GM12878 (cell line): ENCODE measurements around the gene SRRM3. TPM values are rescaled to one million over a fixed set of nuclear protein-coding genes. Genes with fewer than 3 reads are reported as not detected.
A peak's percentile ranks its signal among the peaks of the same experiment; 100 is the strongest.
"Not testable (repeated sequence)": the region's sequence is repeated elsewhere in the genome, so short reads cannot be mapped to it uniquely, and the experiment has no call there.

Experiments
- ATAC-seq: fragments of 200-7000 bp; cut with Tn5 transposase; 3 replicates; pipeline ENCODE4 v1.9.1; 2020; ENCODE audit warnings: mild to moderate bottlenecking, moderate library complexity
- BruUV-seq: library from RNA; stranded (reverse); fragments of 400-500 nt; replicated peaks from 2 replicates; lab custom pipeline; 2021; lab: Mats Ljungman, UMichigan
- CTCF ChIA-PET: fragments of 300-600 bp; sonication (Branson Sonifier 250); formaldehyde crosslinking; extraction: SDS; loops from one replicate; lab custom pipeline; 2021; ENCODE audit warnings: inconsistent platforms; lab: Yijun Ruan, JAX
- POLR2A ChIA-PET: fragments of 350-600 bp; formaldehyde crosslinking; extraction: SDS; loops from one replicate; lab custom pipeline; 2021; ENCODE audit warnings: inconsistent platforms; lab: Charles Lee
- RAD21 ChIA-PET: fragments of 300-600 bp; sonication (Branson Sonifier 250); formaldehyde crosslinking; loops from one replicate; lab custom pipeline; 2023; ENCODE audit warnings: antibody characterized with exemption; ENCODE audit not compliant: unreplicated experiment; lab: Charles Lee
- SMC1A ChIA-PET: fragments of 300-600 bp; sonication (Branson Sonifier 250); formaldehyde crosslinking; loops from one replicate; lab custom pipeline; 2023; ENCODE audit not compliant: unreplicated experiment, uncharacterized antibody; lab: Charles Lee
- DNase-seq: peaks from one replicate; pipeline ENCODE4 v3.0.0-alpha.2; 2011; ENCODE audit warnings: low read depth, low spot score
- FAIRE-seq: peaks from 3 replicates; lab custom pipeline; 2011; peaks lifted over from hg19 to GRCh38; lab: Jason Lieb, UNC
- H2AFZ ChIP-seq: 2 replicates; pipeline ENCODE4 v1.6.0; 2011; ENCODE audit warnings: low read depth, low read length, control low read depth; ENCODE audit not compliant: control insufficient read depth
- H3K27ac ChIP-seq: 2 replicates; pipeline ENCODE4 v1.5.1; 2011; ENCODE audit warnings: control low read depth; ENCODE audit not compliant: control insufficient read depth, insufficient read depth
- H3K27me3 ChIP-seq, 2 experiments: replicated peaks in 1 of 2; 2 replicates each; pipeline versions ENCODE4 v1.6.0 to v1.6.1; 2011; ENCODE audit warnings: low read length in 1 of 2; ENCODE audit not compliant: control insufficient read depth in 2 of 2, insufficient read depth in 2 of 2
- H3K36me3 ChIP-seq, 2 experiments: 2 replicates each; pipeline ENCODE4 v1.5.1; 2011; ENCODE audit warnings: low read length in 1 of 2; ENCODE audit not compliant: control insufficient read depth in 2 of 2, insufficient read depth in 2 of 2
- H3K4me1 ChIP-seq: 2 replicates; pipeline ENCODE4 v1.6.1; 2011; ENCODE audit warnings: mild to moderate bottlenecking, low read length, moderate library complexity, mixed read lengths; ENCODE audit not compliant: control insufficient read depth, insufficient read depth
- H3K4me2 ChIP-seq: 2 replicates; pipeline ENCODE4 v1.6.0; 2011; ENCODE audit warnings: control low read depth; ENCODE audit not compliant: control insufficient read depth, insufficient read depth
- H3K4me3 ChIP-seq: fragments of 200-600 bp; sonication (generic); 2 replicates; pipeline ENCODE4 v1.5.1; 2016
- H3K79me2 ChIP-seq: 2 replicates; pipeline ENCODE4 v1.6.0; 2011; ENCODE audit warnings: low read length; ENCODE audit not compliant: control insufficient read depth, insufficient read depth
- H3K9ac ChIP-seq: 2 replicates; pipeline ENCODE4 v1.8.0; 2011; ENCODE audit warnings: low read length, control low read depth, mixed read lengths; ENCODE audit not compliant: control insufficient read depth, insufficient read depth
- H3K9me3 ChIP-seq: replicated peaks from 3 replicates; pipeline ENCODE4 v1.5.1; 2011; ENCODE audit warnings: mild to moderate bottlenecking, low read length; ENCODE audit not compliant: control insufficient read depth, insufficient read depth
- H4K20me1 ChIP-seq: 2 replicates; pipeline ENCODE4 v1.6.0; 2011; ENCODE audit not compliant: control insufficient read depth, insufficient read depth
- ESRRA ChIP-seq: IDR thresholded peaks from 2 replicates; pipeline ENCODE4 v1.6.1; 2012; ENCODE audit warnings: mild to moderate bottlenecking, low read length, improper control_type of control experiment
- PAX8 ChIP-seq: fragments of 450-650 bp; IDR thresholded peaks from 2 replicates; pipeline ENCODE4 v1.6.1; 2017; ENCODE audit warnings: mild to moderate bottlenecking, moderate library complexity
- RAD51 ChIP-seq: fragments of 450-650 bp; IDR thresholded peaks from 2 replicates; pipeline ENCODE4 v1.6.1; 2016; ENCODE audit warnings: moderate library complexity, mild to moderate bottlenecking, inconsistent platforms
- SMAD5 ChIP-seq: IDR thresholded peaks from 2 replicates; pipeline ENCODE4 v1.6.1; 2016; ENCODE audit warnings: antibody characterized with exemption, low read depth
- SPI1 ChIP-seq: IDR thresholded peaks from 2 replicates; pipeline ENCODE4 v1.6.1; 2011; ENCODE audit warnings: low read depth, mild to moderate bottlenecking, low read length, moderate library complexity, borderline replicate concordance; ENCODE audit not compliant: insufficient read depth
- TCF3 ChIP-seq: IDR thresholded peaks from 2 replicates; pipeline ENCODE4 v1.6.1; 2012; ENCODE audit warnings: low read depth, mild to moderate bottlenecking, low read length, borderline replicate concordance; ENCODE audit not compliant: insufficient read depth
- ZNF592 ChIP-seq: fragments of 450-650 bp; IDR thresholded peaks from 2 replicates; pipeline ENCODE4 v1.6.1; 2017; ENCODE audit warnings: mild to moderate bottlenecking, moderate library complexity
- WGBS: methylation state at CpG from one replicate; pipeline ENCODE4 v1.1.6; 2016; ENCODE audit warnings: low lambda C conversion rate; ENCODE audit not compliant: insufficient replicate concordance, insufficient coverage; ENCODE audit errors: missing lambda C conversion rate; 5-methylcytosine and 5-hydroxymethylcytosine counted together
- in situ Hi-C: fragments of 300-500 bp; cut with MboI; formaldehyde crosslinking; loops from 9 replicates; pipeline ENCODE4 v1.14.3; 2018; ENCODE audit warnings: mixed read lengths
- intact Hi-C: fragments of 100-400 bp; cut with micrococcal nuclease; formaldehyde crosslinking; loops from one replicate; pipeline ENCODE4 v1.14.2; 2022; ENCODE audit not compliant: unreplicated experiment
- polyA plus RNA-seq, 11 experiments: library from polyadenylated mRNA; depleted of rRNA in 4 of 11; unstranded in 6 of 11; stranded (reverse) in 5 of 11; fragments of >200 nt; fragmentation: Nextera tagmentation in 4 of 11; fragmentation: Illumina TruSeq in 1 of 11; extraction: Ambion mirVana in 4 of 11; extraction: Trizol in 1 of 11; gene quantifications; 1 replicate in 1 of 11; 2 replicates in 10 of 11; pipeline versions ENCODE4 v1.2.1 to v1.2.3, GENCODE V29; 2011 to 2016; ENCODE audit warnings: inconsistent platforms in 2 of 11, missing spikeins in 2 of 11, low read depth in 1 of 11
- total RNA-seq, 4 experiments: library from RNA; depleted of rRNA in 3 of 4; stranded (reverse); fragments of >200 nt in 3 of 4; fragmentation: Illumina TruSeq in 1 of 4; extraction: Trizol in 1 of 4; gene quantifications; 2 replicates each; pipeline versions ENCODE4 v1.2.1 to v1.2.3, GENCODE V29; 2013 to 2021
- TF ChIP-seq, protein P1 (sequence below): IDR thresholded peaks from 2 replicates; pipeline ENCODE4 v1.6.1; 2012; ENCODE audit warnings: mild to moderate bottlenecking, low read depth, low read length

SRRM3 gene
- total and polyA plus RNA-seq, 10 of the 15 experiments (the other 5 are each of a cell fraction or from before 2014, with no cell fraction given) = 0.03 to 0.15 (median 0.05) TPM; not detected in 6

DNA sequence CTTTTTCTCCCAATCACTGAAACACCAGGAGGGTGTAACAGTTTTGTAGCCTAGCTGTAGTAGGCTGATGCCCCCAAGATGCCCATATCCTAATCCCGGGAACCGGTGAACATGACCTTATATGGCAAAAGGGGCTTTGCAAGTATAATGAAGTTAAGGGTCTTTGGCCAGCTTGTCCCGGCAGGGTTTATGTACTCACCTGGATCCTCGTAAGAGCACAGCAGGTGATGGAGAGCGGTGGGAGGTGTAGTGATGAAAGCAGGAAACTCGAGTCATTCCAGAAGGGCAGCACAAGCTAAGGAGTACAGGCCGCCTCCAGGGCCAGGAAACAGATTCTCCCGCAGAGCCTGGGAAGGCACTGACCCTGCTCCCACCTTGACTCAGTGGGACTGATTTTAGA, 37.9 kb upstream of the SRRM3 start:
- H3K4me1 ChIP-seq, H2AFZ ChIP-seq, in situ Hi-C loops, H3K36me3 ChIP-seq, intact Hi-C loops, FAIRE-seq, RAD21 ChIA-PET, BruUV-seq, H4K20me1 ChIP-seq, H3K4me3 ChIP-seq, H3K27me3 ChIP-seq, H3K9ac ChIP-seq, SMC1A ChIA-PET, POLR2A ChIA-PET, H3K27ac ChIP-seq, H3K4me2 ChIP-seq, DNase-seq, ATAC-seq, H3K9me3 ChIP-seq, H3K79me2 ChIP-seq: not testable (repeated sequence)
- WGBS = 48% methylated on average over 8 of the region's 8 CpGs
- CTCF ChIA-PET = interaction anchor here (1.2 kb wide), 1 partner anchor 14 kb away, joined by 3 read pairs; no protein-coding TSS in a partner anchor

GRCh38 chr7:76165106-76165972, 36.4 kb upstream of the SRRM3 start:
- Histone ChIP-seq H3K9me3 (no peaks in the 10 kb centered on the region), H2AFZ (no peak overlapping the region), H4K20me1 (no peaks in the 10 kb centered on the region), H3K4me3 (no peak overlapping the region), H3K27me3 (no peaks in the 10 kb centered on the region), H3K4me1 (no peaks in the 10 kb centered on the region), H3K4me2 (peak overlapping the region; percentile 66; the same call in 1 of the 2 replicates), H3K27ac (no peak overlapping the region), H3K9ac (no peak overlapping the region), H3K36me3 (no peaks in the 10 kb centered on the region), H3K79me2 (no peaks in the 10 kb centered on the region)
- BruUV-seq = no TSS peak
- SMC1A ChIA-PET = no interaction called here
- FAIRE-seq (no peak), ATAC-seq (no peak), DNase-seq (no peak)
- in situ Hi-C loops = no loop called here
- CTCF ChIA-PET = interaction anchor here (1.0 kb wide), 1 partner anchor 35 kb away, joined by 3 read pairs; no protein-coding TSS in a partner anchor
- WGBS = 83% methylated on average over 18 of the region's 19 CpGs
- RAD21 ChIA-PET = no interaction called here
- intact Hi-C loops = no loop called here
- POLR2A ChIA-PET = no interaction called here
- TF ChIP-seq TCF3 (no peak), SPI1 (no peak), PAX8 (no peak), ESRRA (no peak), ZNF592 (no peak), RAD51 (no peak), SMAD5 (no peak)
- TF ChIP-seq, protein P1, sequence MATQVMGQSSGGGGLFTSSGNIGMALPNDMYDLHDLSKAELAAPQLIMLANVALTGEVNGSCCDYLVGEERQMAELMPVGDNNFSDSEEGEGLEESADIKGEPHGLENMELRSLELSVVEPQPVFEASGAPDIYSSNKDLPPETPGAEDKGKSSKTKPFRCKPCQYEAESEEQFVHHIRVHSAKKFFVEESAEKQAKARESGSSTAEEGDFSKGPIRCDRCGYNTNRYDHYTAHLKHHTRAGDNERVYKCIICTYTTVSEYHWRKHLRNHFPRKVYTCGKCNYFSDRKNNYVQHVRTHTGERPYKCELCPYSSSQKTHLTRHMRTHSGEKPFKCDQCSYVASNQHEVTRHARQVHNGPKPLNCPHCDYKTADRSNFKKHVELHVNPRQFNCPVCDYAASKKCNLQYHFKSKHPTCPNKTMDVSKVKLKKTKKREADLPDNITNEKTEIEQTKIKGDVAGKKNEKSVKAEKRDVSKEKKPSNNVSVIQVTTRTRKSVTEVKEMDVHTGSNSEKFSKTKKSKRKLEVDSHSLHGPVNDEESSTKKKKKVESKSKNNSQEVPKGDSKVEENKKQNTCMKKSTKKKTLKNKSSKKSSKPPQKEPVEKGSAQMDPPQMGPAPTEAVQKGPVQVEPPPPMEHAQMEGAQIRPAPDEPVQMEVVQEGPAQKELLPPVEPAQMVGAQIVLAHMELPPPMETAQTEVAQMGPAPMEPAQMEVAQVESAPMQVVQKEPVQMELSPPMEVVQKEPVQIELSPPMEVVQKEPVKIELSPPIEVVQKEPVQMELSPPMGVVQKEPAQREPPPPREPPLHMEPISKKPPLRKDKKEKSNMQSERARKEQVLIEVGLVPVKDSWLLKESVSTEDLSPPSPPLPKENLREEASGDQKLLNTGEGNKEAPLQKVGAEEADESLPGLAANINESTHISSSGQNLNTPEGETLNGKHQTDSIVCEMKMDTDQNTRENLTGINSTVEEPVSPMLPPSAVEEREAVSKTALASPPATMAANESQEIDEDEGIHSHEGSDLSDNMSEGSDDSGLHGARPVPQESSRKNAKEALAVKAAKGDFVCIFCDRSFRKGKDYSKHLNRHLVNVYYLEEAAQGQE = no peak
